GM12878 (cell line): ENCODE results near the gene HCN3.
"Not testable (repeated sequence)": the region's sequence is repeated elsewhere in the genome, so short reads cannot be mapped to it uniquely, and the experiment has no call there.

Experiments
- BCLAF1 ChIP-seq: fragments of 450-650 bp; IDR thresholded peaks from 2 replicates; pipeline ENCODE4 v1.6.1; 2017; ENCODE audit warnings: antibody characterized with exemption, mild to moderate bottlenecking, moderate library complexity
- CTCF ChIP-seq, 3 experiments: IDR thresholded peaks in 2 of 3; conservative IDR thresholded peaks in 1 of 3; 2 replicates each; pipeline ENCODE4 v1.5.1; 2011; ENCODE audit warnings: low read depth in 3 of 3, low read length in 3 of 3, mild to moderate bottlenecking in 3 of 3, control low read depth in 2 of 3, moderate library complexity in 2 of 3, inconsistent platforms in 1 of 3, mixed read lengths in 1 of 3; ENCODE audit not compliant: control insufficient read depth in 2 of 3, insufficient read depth in 1 of 3; ENCODE audit errors: extremely low read depth in 1 of 3
- REST ChIP-seq: IDR thresholded peaks from 2 replicates; pipeline ENCODE4 v1.6.1; 2012; ENCODE audit warnings: mild to moderate bottlenecking, low read depth, low read length
- SP1 ChIP-seq: IDR thresholded peaks from one replicate; pipeline ENCODE4 v1.6.1; 2011; ENCODE audit warnings: low read depth, low read length

- TF ChIP-seq BCLAF1; CTCF (IDR thresholded peaks at IDR 0.05 in 2 of 3, conservative IDR thresholded peaks at IDR 0.05 in 1 of 3; ENCODE audit: control insufficient read depth in 2 of 3, extremely low read depth in 1 of 3, insufficient read depth in 1 of 3, low read depth in 3 of 3, low read length in 3 of 3); REST; SP1: not testable (repeated sequence)
These were observed 45.0 kb upstream of the HCN3 start for GRCh38 chr1:155232001-155232978.
